ENCODE data around the gene EMX1. TPM values are rescaled to one million over a fixed set of nuclear protein-coding genes. Genes with fewer than 3 reads are reported as not detected.
A peak's percentile ranks its signal among the peaks of the same experiment; 100 is the strongest.
"Not testable (repeated sequence)": the region's sequence is repeated elsewhere in the genome, so short reads cannot be mapped to it uniquely, and the experiment has no call there.

Gene EMX1
- total RNA-seq, 1 donor from 2014 or later: 0.54 TPM

- DNase-seq: no peak
- H3K4me1 Mint-ChIP-seq (ENCODE audit: low read depth, unreplicated experiment): peaks cover 18% of the 10 kb centered on the region
- no peak for TF ChIP-seq CTCF (IDR thresholded peaks at IDR 0.05; ENCODE audit: partially characterized antibody, unreplicated experiment)
- H3K4me3 Mint-ChIP-seq (ENCODE audit: unreplicated experiment): no peak overlapping the region
- H3K36me3 Mint-ChIP-seq (ENCODE audit: unreplicated experiment): no peaks in the 10 kb centered on the region
- peaks cover 8% of the 10 kb centered on the region for H3K9me3 Mint-ChIP-seq (ENCODE audit: unreplicated experiment)
- no peak overlapping the region for H3K27ac Mint-ChIP-seq (ENCODE audit: unreplicated experiment)
- H3K27me3 Mint-ChIP-seq (ENCODE audit: unreplicated experiment): peaks cover 12% of the 10 kb centered on the region
Measured at GRCh38 chr2:72900191-72900825, 17.0 kb upstream of the EMX1 start.

GRCh38 chr2:72901426-72901825 is 15.9 kb upstream of the EMX1 start:
- no peak for TF ChIP-seq CTCF (IDR thresholded peaks at IDR 0.05; ENCODE audit: partially characterized antibody, unreplicated experiment)
- Mint-ChIP-seq H3K9me3 (ENCODE audit: unreplicated experiment) (peaks cover 4% of the 10 kb centered on the region), H3K4me1 (ENCODE audit: low read depth, unreplicated experiment) (peaks cover 12% of the 10 kb centered on the region), H3K4me3 (ENCODE audit: unreplicated experiment) (peak overlapping the region; percentile 26), H3K36me3 (ENCODE audit: unreplicated experiment) (peaks cover 5% of the 10 kb centered on the region), H3K27ac (ENCODE audit: unreplicated experiment) (peak overlapping the region; percentile 21), H3K27me3 (ENCODE audit: unreplicated experiment) (peaks cover 5% of the 10 kb centered on the region)
- no peak for DNase-seq

GRCh38 chr2:72907369-72907768 is 9.9 kb upstream of the EMX1 start:
- peaks cover 10% of the 10 kb centered on the region for H3K27me3 Mint-ChIP-seq (ENCODE audit: unreplicated experiment)
- not testable (repeated sequence) for H3K4me3 Mint-ChIP-seq (ENCODE audit: unreplicated experiment); H3K4me1 Mint-ChIP-seq (ENCODE audit: low read depth, unreplicated experiment); H3K9me3 Mint-ChIP-seq (ENCODE audit: unreplicated experiment); DNase-seq; H3K27ac Mint-ChIP-seq (ENCODE audit: unreplicated experiment); H3K36me3 Mint-ChIP-seq (ENCODE audit: unreplicated experiment)

GRCh38 chr2:72908741-72909140 is 8.6 kb upstream of the EMX1 start:
- H3K4me1 Mint-ChIP-seq (ENCODE audit: low read depth, unreplicated experiment): peaks cover 5% of the 10 kb centered on the region
- no peak for TF ChIP-seq CTCF (IDR thresholded peaks at IDR 0.05; ENCODE audit: partially characterized antibody, unreplicated experiment)
- H3K4me3 Mint-ChIP-seq (ENCODE audit: unreplicated experiment): no peak overlapping the region
- DNase-seq: no peak
- H3K36me3 Mint-ChIP-seq (ENCODE audit: unreplicated experiment): peaks cover 6% of the 10 kb centered on the region
- H3K9me3 Mint-ChIP-seq (ENCODE audit: unreplicated experiment): no peaks in the 10 kb centered on the region
- H3K27ac Mint-ChIP-seq (ENCODE audit: unreplicated experiment): no peak overlapping the region
- peaks cover 13% of the 10 kb centered on the region for H3K27me3 Mint-ChIP-seq (ENCODE audit: unreplicated experiment)

- H3K36me3 Mint-ChIP-seq (ENCODE audit: unreplicated experiment): peaks cover 2% of the 10 kb centered on the region
- no peak overlapping the region for H3K4me3 Mint-ChIP-seq (ENCODE audit: unreplicated experiment)
- H3K27ac Mint-ChIP-seq (ENCODE audit: unreplicated experiment): no peak overlapping the region
- DNase-seq: no peak
- peaks cover 25% of the 10 kb centered on the region for H3K27me3 Mint-ChIP-seq (ENCODE audit: unreplicated experiment)
- no peaks in the 10 kb centered on the region for H3K9me3 Mint-ChIP-seq (ENCODE audit: unreplicated experiment)
- peaks cover 6% of the 10 kb centered on the region for H3K4me1 Mint-ChIP-seq (ENCODE audit: low read depth, unreplicated experiment)
- no peak for TF ChIP-seq CTCF (IDR thresholded peaks at IDR 0.05; ENCODE audit: partially characterized antibody, unreplicated experiment)
Measured at GRCh38 chr2:72911256-72911655, 6.1 kb upstream of the EMX1 start.
